HEK293T (cell line): ENCODE measurements around the gene LYAR.

Experiments
- ELF4 ChIP-seq: fragments of 450-650 bp; IDR thresholded peaks from 2 replicates; pipeline ENCODE4 v1.6.1; 2017; ENCODE audit warnings: antibody characterized with exemption
- L3MBTL2 ChIP-seq: fragments of 450-650 bp; conservative IDR thresholded peaks from 2 replicates; pipeline ENCODE4 v1.6.1; 2016; ENCODE audit warnings: mild to moderate bottlenecking
- NFRKB ChIP-seq: fragments of 450-650 bp; IDR thresholded peaks from 2 replicates; pipeline ENCODE4 v1.6.1; 2016; ENCODE audit warnings: mild to moderate bottlenecking, moderate library complexity
- PKNOX1 ChIP-seq: fragments of 450-650 bp; IDR thresholded peaks from 2 replicates; pipeline ENCODE4 v1.6.1; 2016

DNA sequence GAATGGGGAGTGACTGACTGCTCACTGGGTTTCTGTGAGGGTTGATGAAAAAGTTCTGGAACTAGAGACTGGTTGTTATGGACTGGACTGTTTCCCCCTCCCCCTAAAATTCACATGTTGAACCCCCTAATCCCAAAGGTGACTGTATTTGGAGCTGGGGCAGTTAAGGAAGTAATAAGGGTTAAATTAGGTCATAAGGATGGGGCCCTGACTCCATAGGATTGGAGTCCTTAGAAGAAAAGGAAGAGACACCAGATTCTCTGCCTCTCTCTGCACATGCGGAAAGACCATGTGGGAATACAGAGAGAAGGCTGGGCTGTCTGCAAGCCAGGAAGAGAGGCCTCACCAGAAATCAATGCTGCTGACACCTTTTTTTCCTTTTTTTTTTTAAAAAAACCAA is 38.3 kb upstream of the LYAR start:
- TF ChIP-seq NFRKB (no peak), PKNOX1 (no peak), L3MBTL2 (no peak), ELF4 (no peak)
